ENCODE results near the gene BANF2. TPM values are rescaled to one million over a fixed set of nuclear protein-coding genes. Genes with fewer than 3 reads are reported as not detected.

The BANF2 gene
- total RNA-seq, 1 experiment from 2014 or later = not detected

- Mint-ChIP-seq H3K36me3 (ENCODE audit: insufficient read depth in 1 of 3, low read depth in 3 of 3) (peaks cover 15 to 35% (median 30%) of the 10 kb centered on the region in 3 experiments), H3K27me3 (ENCODE audit: low read depth) (no peaks in the 10 kb centered on the region), H3K27ac (no peak overlapping the region; a peak in 1 of 7 replicates), H3K4me1 (peaks cover 34% of the 10 kb centered on the region in 2 experiments), H3K4me3 (no peak overlapping the region), H3K9me3 (no peaks in the 10 kb centered on the region)
- DNase-seq = no peak
- Histone ChIP-seq H3K18ac (ENCODE audit: insufficient read length, low read depth, low read length) (no peak overlapping the region), H3K27ac (ENCODE audit: insufficient read length, low read depth, low read length) (no peak overlapping the region), H2AFZ (ENCODE audit: low read length) (no peak overlapping the region), H3K4me2 (ENCODE audit: insufficient read depth, insufficient read length, low read length) (no peak overlapping the region), H4K20me1 (ENCODE audit: control insufficient read depth, insufficient read depth, insufficient read length) (no peaks in the 10 kb centered on the region), H4K5ac (ENCODE audit: insufficient read length, low read depth, low read length) (no peak overlapping the region), H3K23me2 (ENCODE audit: insufficient read length, low read depth, low read length, poor library complexity, severe bottlenecking) (peaks cover 9% of the 10 kb centered on the region), H4K8ac (replicated peaks; ENCODE audit: insufficient read length, low read depth, low read length) (no peak overlapping the region), H3K9me3 (ENCODE audit: control insufficient read depth, low read depth, low read length) (no peaks in the 10 kb centered on the region), H3K9ac (ENCODE audit: extremely low read depth, insufficient read length, low read length) (no peak overlapping the region), H2BK20ac (ENCODE audit: low read depth, low read length, poor library complexity, severe bottlenecking) (no peak overlapping the region), H3K4me1 (ENCODE audit: insufficient read depth, low read length) (peaks cover 6% of the 10 kb centered on the region; the same call in 1 of the 2 replicates), H3K14ac (ENCODE audit: insufficient read depth, low read length) (no peak overlapping the region), H3K27me3 (ENCODE audit: insufficient read depth, low read length) (no peaks in the 10 kb centered on the region), H4K91ac (ENCODE audit: insufficient read length, low read depth, low read length) (no peak overlapping the region), H3T11ph (ENCODE audit: low read length) (no peak overlapping the region), H3K79me1 (ENCODE audit: insufficient read depth, low read depth, low read length, poor library complexity, severe bottlenecking) (peaks cover 11% of the 10 kb centered on the region), H3K79me2 (ENCODE audit: insufficient read depth, low read length) (peaks cover 33% of the 10 kb centered on the region), H2BK12ac (ENCODE audit: insufficient read length, low read depth, low read length) (no peak overlapping the region), H3K4ac (ENCODE audit: low read depth, low read length) (no peak overlapping the region), H3K23ac (ENCODE audit: insufficient read length, low read depth, low read length) (no peak overlapping the region), H3K56ac (ENCODE audit: insufficient read length, low read depth, low read length) (no peak overlapping the region), H2BK5ac (ENCODE audit: insufficient read length, low read length) (no peak overlapping the region), H2BK15ac (ENCODE audit: low read depth, low read length) (no peak overlapping the region), H2BK120ac (ENCODE audit: low read depth, low read length, poor library complexity, severe bottlenecking) (no peak overlapping the region), H2AK5ac (ENCODE audit: insufficient read length, low read length) (no peak overlapping the region)
- no CpG with 5 or more reads among the region's 2 CpGs for WGBS (ENCODE audit: extremely low coverage, insufficient read length, low lambda C conversion rate)
- no peak for TF ChIP-seq CTCF (conservative IDR thresholded peaks at IDR 0.05)
These were observed 21.5 kb upstream of the BANF2 start for GRCh38 chr20:17678295-17678694.
